Activated gamma-delta T cell treated with anti-CD3 and anti-CD28 coated beads, Interleukin-2, amount 50 U/mL, for 16 hours (primary cell): ENCODE results near the gene BLVRA.
"Not testable (repeated sequence)": the region's sequence is repeated elsewhere in the genome, so short reads cannot be mapped to it uniquely, and the experiment has no call there.

Experiments used
- DNase-seq: peaks from one replicate; pipeline ENCODE4 v3.0.0-alpha.2; 2020; ENCODE audit warnings: low read depth

BLVRA gene

DNA sequence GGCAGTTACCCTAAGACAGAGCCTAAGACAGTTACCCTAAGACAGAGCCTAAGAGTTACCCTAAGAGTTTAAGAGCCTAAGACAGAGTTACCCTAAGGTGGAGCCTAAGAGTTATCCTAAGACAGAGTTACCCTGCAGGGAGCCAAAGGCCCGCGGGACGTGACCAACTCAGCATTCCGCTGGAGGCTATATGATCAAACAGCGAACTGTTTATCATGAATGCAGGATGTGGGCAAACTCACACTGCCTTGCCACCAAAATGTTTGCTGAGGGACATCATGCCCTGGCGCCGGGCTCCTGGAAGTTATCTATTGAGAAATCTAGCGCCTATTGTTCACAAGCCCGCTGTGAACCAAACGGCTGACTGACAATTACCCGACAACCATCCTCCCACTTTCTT, 49.9 kb downstream of the BLVRA start:
- DNase-seq, result no peak

DNA sequence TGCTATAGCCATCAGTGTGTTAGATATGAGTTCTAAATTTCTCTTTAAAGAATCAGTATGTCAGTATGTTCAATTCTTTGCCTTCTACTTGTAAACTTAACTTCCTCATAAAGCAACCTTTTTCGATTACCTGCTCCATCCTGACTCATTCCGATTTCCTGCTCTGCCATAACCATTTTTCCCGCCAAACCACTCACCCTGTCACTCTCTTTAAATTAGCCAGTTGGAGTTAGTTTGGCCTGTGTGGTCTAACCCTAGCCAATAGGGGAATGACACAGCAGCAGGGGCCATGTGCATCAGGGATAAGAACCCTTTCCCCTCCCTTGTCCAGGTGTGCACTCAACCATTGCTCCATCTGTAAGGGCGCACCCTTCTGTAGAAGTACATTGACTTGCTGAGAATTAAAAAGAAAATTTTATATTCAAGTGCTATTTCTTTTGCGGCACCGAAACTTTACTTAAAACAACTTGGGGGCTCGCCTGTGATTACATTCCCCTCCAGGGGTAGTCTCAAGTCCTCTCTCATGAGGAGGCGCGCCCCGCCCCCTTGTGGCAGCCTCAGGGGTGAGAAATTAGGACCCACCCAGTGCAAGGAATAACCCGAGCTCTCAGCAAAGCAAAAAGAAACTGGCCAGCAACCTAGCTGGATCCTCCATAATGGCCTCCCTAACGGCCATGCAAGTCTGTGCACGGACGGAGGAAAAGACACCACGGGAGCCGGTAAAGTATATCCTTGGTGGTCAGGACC, 51.9 kb downstream of the BLVRA start:
- DNase-seq, result peak; percentile 12

DNA sequence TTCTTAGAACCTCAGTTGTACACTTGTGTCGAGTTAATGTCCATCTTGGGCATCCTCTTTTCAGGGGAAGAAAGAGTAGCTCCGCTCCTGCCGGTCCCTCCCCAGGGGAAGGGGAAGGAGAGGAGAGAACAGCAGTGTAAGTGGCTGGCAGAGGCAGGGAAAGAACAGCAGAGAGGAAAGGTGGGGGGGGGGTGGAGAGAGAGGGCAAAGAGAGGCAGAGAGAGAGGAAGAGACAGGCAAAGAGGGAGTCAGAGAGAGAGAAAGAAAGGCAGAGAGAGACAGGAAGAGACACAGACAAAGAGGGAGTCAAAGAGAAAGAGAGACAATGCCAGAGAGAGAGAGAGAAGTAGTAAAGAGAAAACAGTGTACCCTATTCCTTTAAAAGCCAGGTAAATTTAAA, 56.9 kb downstream of the BLVRA start:
- DNase-seq, result no peak

DNA sequence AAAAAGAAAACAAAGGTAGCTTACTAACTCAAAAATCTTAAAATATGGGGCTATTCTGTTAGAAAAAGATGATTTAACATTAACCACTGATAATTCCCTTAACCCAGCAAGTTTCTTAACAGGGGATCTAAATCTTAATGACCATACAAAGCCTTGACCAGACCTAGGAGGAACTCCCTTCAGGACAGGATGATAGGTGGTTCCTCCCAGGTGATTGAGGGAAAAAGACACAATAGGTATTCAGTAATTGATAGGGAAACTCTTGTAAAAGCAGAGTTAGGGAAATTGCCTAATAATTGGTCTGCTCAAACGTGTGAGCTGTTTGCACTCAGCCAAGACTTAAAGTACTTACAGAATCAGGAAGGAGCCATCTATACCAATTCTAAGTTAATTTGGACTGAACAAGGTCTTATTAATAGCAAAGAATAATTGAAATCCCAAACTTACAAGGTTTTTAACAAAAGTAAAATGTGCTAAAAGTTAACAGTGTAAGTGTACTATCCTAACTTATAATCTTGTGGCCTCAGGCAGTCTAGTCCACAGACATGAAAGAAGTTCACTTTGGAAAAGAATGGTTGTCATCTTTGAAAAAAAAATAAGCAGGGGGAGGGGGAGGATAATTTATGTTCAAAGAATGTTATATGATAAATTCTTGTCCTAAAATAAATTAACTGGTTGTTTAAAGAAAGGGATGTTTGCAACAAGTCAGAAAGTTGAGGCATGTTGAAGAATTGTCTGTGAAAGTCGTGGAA, 57.7 kb downstream of the BLVRA start:
- DNase-seq, result not testable (repeated sequence)

DNA sequence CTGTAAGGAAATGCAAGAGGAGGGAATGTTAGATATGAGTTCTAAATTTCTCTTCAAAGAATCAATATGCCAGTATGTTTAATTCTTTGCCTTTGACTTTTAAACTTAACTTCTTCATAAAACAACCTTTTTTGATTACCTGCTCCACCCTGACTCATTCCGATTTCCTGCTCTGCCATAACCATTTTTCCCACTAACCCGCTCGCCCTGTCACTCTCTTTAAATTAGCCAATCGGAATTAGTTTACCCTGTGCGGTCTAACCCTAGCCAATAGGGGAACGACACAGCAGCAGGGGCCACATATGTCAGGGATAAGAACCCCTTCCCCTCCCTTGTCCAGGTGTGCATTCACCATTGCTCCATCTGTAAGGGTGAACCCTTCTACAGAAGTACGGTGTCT, 64.9 kb downstream of the BLVRA start:
- DNase-seq, result not testable (repeated sequence)

DNA sequence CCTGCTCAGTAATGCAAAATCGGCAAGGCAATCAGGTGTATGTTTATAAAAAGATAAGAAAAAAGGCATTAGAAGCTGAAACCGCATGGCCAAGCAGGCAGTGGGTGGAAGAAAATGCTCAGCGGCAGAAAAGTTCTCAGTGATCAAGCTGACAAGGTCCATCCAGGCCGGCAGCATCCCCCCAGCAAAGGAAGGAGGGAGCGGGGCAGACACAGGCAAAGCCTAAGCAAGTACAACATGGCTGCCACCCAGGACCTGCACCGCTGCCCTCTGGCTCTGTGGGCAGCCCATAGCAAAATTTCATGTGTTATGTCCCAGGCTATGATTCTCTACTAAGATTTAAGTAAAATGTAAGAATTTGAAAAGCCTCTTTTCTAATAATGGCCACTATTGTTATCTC, 65.5 kb downstream of the BLVRA start:
- DNase-seq, result no peak

DNA sequence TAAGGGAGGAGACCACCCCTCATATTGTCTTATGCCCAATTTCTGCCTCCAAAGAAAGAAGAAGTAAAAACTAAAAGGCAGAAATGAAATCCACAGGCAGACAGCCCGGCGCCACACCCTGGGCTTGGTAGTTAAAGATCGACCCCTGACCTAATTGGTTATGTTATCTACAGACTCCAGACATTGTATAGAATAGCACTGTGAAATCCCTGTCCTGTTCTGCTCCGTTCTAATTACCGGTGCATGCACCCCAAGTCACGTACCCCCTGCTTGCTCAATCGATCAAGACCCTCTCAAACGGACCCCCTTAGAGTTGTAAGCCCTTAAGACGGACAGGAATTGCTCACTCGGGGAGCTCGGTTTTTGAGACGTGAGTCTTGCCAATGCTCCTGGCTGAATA, 66.0 kb downstream of the BLVRA start:
- DNase-seq, result not testable (repeated sequence)

DNA sequence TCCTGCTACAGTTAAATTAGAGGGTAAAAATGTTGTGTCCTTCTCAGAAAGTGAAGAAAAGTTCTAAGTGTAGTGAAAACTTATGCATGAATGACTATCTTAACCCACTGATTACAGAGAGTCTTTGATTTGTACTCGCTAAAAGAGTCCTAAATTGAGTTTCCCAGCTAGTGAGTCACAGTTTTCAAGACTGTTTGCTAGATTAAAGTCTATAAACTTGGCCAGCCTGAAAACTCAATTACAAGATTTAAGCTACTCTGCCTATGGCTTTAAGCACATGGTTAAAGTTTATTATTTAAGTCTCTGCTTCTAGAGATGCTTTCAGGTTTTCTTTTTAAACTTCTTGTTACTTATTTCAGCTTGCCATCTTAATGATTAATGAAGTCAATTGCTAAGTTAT, 66.5 kb downstream of the BLVRA start:
- no peak for DNase-seq

DNA sequence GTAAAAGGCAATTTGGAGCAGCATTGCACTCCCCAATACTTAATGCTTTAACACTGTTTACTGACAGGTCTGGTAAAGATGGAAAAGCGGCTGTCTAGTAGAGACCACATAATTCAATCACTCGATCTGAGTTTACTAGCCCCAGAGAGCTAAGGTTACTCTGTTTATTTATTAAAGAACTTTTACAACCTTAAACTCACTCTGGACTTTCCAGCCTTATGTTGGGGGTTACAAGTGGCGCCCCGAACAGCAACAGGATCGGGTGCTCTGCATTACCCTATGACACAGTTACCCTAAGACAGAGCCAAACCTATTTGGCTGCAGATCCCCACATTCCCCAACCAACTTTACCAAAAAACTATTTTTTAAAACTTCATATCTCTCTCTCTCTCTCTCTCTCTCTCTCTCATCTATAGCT, 66.9 kb downstream of the BLVRA start:
- no peak for DNase-seq

DNA sequence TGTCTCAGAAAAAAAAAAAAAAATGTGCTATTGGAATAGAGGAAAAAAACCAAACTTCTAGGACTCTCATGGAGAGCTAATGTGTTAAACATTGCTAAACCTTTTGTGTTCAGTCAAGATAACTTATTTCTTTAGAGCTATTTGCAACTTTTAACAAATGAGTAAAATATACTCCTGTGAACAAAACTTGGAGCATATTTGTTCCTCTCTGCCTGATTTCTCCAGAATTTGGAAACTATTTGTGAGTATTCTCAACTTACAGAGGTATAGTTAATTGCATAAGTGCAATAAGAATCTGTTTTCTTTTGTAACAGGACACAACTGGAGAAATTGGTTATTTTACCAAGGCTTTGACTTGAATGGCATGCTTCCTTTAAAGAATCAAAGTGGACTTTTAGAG, 72.4 kb downstream of the BLVRA start:
- not testable (repeated sequence) for DNase-seq

DNA sequence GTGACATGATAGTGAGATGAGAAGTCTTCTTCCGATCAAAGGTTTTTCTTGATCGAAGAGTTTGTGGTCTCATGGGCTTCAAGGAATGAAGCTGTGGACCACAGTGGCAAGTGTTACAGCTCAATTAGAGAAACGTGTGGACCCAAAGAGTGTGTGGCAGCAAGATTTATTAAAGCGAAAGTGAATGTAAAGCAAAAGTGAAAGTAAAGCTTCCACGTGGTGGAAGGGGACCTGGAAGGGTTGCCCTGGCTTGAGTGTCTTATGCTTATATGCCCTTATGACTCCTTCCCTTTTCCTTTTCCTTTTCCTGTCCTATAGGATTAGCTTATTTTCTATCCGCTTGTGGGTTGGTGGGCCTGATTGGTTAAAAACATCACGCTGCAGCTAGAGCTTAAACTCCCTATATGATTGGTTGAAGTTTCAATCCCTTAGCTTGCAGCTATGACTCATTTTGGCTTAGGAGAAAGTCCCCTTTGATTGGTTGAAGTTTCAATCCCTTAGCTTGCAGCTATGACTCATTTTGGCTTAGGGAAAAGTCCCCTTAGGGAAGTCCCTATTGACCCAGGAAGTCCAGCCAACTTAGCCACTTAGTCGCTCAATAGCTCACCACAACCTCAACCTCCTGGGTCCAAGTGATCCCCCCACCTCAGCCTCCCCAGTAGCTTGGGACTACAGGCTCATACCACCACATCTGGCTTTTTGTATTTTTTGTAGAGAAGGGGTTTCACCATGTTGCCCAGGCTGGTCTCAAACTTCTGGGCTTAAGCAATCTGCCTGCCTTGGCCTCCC, 76.2 kb downstream of the BLVRA start:
- peak; percentile 5 for DNase-seq

DNA sequence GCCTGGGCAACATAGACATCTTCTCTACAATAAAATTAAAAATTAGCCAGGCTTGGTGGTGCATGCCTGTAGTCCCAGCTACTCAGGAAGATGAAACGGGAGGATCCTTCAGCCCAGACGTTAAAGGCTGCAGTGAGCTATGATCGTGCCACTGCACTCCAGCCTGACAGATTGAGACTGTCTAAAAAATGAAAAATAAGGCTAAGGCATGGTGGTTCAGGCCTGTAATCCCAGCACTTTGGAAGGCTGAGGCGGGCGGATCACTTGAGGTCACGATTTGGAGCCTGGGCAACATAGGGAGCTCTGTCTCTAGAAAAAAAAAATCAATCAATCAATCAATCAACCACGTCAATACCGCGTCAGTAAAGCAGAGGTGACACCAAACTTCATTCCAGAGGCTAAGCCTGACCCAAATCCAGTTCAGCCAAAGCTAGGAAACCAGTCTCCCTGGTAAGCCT, 79.8 kb downstream of the BLVRA start:
- no peak for DNase-seq

DNA sequence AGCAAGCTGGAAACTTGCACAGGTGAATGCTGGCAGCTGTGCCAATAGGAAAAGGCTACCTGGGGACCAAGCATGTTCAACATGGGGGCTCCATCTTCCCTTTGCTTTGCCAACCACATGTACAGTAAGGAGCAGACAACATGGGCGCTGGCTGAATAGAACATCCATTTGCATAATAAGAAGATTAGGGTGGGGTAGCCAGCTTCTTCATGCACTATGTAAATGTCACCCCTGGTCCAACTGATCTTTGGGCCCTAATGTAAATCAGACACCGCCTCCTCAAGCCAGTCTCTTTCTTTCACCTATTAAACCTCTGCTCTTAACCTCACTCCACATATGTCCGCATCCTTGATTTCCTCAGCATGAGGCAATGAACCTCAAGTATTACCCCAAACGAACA, 84.8 kb downstream of the BLVRA start:
- DNase-seq, result no peak

DNA sequence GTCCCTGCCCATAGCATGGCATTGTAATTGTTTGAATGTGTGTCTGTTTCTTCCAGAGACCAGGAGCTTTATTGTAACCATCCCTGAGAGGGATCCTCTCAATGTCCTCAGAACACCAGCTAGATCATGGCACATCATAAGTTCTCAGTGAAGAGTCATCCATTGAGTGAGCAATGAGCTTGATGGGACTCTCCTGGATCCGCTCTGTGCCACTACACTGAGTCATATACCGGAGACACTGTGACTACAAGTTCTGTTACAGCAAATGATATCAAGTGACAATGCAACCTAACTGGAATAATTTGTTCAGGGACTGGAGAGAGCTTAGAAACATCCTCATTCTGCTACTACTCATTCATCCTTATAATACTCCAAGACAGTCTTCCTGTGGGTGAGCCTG, 85.8 kb downstream of the BLVRA start:
- no peak for DNase-seq

DNA sequence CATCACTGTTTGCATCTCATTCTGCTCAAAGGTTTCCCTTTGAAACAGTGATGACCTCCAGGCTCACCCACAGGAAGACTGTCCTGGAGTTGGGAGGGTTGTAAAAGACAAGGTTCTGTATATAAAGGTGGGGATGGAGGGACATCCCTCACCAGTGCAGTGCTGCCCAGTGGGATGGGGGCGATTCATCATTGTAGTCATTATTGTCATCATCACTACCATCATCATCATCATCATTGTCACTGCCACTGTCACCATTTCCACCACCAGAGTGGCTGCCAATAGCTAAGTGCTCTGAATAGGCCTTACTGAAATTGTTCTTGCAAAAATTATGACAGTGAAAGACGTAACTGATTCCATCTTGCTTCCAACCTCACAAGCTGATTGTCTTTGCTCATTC, 86.2 kb downstream of the BLVRA start:
- no peak for DNase-seq

DNA sequence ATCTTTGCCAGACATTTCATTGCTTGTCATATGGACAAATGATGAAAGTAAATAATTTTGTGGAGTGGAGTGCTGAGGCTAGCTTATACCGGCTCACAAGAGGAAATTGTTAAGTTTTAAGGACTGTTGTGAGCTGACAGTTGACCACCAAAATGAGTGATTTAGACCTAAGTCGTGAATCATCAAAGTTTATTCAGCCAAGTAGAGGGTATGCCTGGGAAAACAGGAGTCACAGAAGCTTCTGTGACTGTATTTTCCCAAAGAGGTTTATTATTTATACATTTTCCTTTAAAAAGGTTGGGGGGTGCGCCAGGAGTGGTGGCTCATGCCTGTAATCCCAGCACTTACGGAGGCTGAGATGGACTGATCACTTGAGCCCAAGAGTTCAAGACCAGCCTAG, 89.0 kb downstream of the BLVRA start:
- DNase-seq, result no peak

DNA sequence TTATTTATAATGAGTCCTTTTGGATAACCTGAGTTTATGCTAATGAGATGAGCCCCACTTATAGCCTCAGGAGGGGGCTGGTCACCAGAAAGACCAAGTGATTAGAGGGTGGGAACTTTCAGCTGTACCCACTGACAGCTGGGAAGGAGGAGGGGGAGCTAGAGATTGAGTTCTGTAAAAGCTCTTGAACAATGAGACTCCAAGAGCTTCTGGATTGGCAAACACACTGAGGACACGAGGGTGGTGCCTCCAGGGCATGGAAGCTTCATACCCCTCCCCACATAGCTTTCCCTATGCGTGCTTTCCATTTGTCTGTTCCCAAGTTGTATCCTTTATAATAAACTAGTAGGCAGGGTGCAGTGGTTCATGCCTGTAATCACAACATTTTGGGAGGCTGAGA, 90.6 kb downstream of the BLVRA start:
- no peak for DNase-seq

DNA sequence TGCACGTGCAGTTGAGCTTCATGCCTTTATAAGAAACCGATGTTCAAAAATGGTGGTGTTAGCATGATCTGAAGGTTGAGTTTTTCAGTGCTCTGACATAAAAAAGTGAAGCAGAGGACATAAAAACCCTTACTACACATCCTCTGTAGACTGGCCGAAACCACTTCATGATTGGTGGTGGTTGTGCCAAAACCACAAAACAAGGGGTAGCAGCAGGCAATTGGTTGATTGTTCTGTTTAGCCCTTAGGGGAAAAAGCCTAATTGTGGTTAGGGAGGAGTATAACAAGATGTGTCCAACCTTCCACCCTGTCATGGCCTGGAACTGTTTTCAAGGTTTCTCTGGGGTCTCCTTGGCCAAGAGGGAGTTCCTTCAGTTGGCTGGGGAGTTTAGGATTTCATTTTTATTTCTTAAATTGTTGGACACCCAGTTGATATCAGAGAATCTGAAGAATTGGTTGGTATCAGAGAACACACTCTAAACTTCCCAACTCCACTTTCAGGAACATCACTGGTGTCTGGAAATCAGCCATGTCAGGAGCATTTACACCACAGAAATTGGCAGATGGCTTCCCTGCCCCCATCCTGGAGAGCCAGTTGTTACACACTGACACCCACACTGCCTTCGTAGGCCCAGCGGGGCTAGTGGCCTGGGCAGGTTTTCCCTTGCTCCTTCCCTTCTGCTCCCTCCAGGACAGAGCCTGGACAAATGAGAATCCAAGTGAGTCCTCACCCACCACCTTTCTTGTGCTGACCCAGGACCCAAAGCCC, 92.1 kb downstream of the BLVRA start:
- DNase-seq, result no peak

DNA sequence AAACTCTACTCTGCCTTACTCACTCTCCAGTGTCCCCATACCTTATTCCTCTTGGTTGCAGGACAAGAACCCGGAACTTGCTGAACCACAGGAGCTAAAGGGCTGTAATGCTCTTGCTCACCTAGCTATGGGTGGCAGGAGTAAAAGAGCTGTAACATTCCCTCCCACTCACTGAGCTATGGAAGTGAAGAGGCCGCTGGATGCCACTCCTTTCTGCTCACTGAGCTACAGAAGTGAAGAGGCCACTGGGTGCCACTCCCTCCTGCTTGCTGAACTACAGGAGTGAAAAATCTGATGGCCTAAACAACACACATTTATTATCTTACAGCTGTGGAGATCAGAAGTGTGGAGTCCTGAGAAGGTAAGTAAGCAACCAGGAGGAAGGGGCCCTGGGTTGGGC, 93.3 kb downstream of the BLVRA start:
- no peak for DNase-seq

DNA sequence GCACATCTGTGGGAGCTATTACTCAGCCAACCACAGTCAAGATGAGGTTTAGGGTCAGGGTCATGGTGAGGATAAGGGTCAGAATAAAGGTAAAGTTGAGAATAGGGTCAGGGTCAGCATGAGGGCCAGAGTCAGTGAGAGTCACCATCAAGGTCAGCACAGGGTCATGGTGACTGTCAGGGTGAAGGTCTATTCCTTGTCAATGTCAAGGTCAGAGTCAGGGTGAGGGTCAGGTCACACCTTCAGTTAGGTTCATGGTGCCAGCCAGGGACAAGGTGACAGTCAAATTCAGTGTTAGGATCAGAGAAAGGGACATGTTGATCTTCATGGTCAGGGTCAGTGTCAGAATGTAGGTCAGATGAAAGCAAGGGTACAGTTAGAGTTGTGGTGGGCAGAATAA, 96.7 kb downstream of the BLVRA start:
- DNase-seq, result no peak

DNA sequence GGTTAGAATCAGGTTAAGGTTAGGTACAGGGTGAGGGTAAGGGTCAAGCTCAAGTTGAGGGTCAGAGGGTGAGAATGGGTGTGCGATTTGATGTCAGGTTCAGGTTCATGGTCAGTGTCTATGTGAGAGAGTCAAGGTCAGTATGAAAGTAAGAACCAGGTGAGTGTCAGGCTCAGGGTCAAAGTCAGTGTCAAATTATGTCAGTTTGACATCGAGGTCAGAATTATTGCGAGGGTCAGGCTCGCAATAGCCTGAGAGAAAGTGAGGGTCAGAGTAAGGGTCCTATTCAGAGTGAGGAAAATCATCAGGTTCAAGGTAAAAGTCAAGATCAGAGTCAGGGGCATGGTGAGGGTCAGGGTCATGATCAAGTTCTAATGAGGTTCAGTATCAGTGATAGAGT, 97.8 kb downstream of the BLVRA start:
- DNase-seq, result no peak
